GM23248 (cell line): ENCODE data around the gene MPC1. TPM values are rescaled to one million over a fixed set of nuclear protein-coding genes. Genes with fewer than 3 reads are reported as not detected.
"Not testable (repeated sequence)": the region's sequence is repeated elsewhere in the genome, so short reads cannot be mapped to it uniquely, and the experiment has no call there.

Experiments used
- DNase-seq: peaks from one replicate; pipeline ENCODE4 v3.0.0-alpha.2; 2015
- H2AFZ ChIP-seq: fragments of 200-600 bp; sonication (generic); 2 replicates; pipeline ENCODE4 v1.6.1; 2016; ENCODE audit warnings: antibody characterized with exemption
- H3F3A ChIP-seq: fragments of 200-600 bp; sonication (generic); 2 replicates; pipeline ENCODE4 v1.6.1; 2016; ENCODE audit warnings: mild to moderate bottlenecking, antibody characterized with exemption, mixed run types; ENCODE audit not compliant: insufficient read depth
- H3K27ac ChIP-seq: fragments of 200-600 bp; sonication (generic); 2 replicates; pipeline ENCODE4 v1.5.1; 2016; ENCODE audit warnings: mild to moderate bottlenecking
- H3K27me3 ChIP-seq: fragments of 200-600 bp; sonication (generic); replicated peaks from 2 replicates; pipeline ENCODE4 v1.6.1; 2016; ENCODE audit warnings: mild to moderate bottlenecking; ENCODE audit not compliant: insufficient read depth
- H3K36me3 ChIP-seq: fragments of 200-600 bp; sonication (generic); 2 replicates; pipeline ENCODE4 v1.6.1; 2016; ENCODE audit warnings: low read depth, mild to moderate bottlenecking
- H3K4me1 ChIP-seq: fragments of 200-600 bp; sonication (generic); 2 replicates; pipeline ENCODE4 v1.6.1; 2016; ENCODE audit warnings: mild to moderate bottlenecking; ENCODE audit not compliant: insufficient read depth
- H3K4me2 ChIP-seq: fragments of 200-600 bp; sonication (generic); one replicate; pipeline ENCODE4 v1.6.1; 2016; ENCODE audit warnings: mild to moderate bottlenecking; ENCODE audit not compliant: unreplicated experiment
- H3K4me3 ChIP-seq: fragments of 200-600 bp; sonication (generic); 2 replicates; pipeline ENCODE4 v1.5.1; 2016; ENCODE audit warnings: mild to moderate bottlenecking
- H3K79me2 ChIP-seq: fragments of 200-600 bp; sonication (generic); 2 replicates; pipeline ENCODE4 v1.6.1; 2016; ENCODE audit warnings: mild to moderate bottlenecking; ENCODE audit not compliant: insufficient read depth
- H3K9ac ChIP-seq: fragments of 200-600 bp; sonication (generic); 2 replicates; pipeline ENCODE4 v1.6.1; 2016; ENCODE audit warnings: mild to moderate bottlenecking
- H3K9me2 ChIP-seq: fragments of 200-600 bp; sonication (generic); 2 replicates; pipeline ENCODE4 v1.6.1; 2016; ENCODE audit warnings: mixed run types, mild to moderate bottlenecking, moderate library complexity; ENCODE audit not compliant: insufficient read depth
- H3K9me3 ChIP-seq: fragments of 200-600 bp; sonication (generic); one replicate; pipeline ENCODE4 v1.6.1; 2017; ENCODE audit warnings: low read depth
- H4K20me1 ChIP-seq: fragments of 200-600 bp; sonication (generic); 2 replicates; pipeline ENCODE4 v1.6.0; 2016; ENCODE audit not compliant: insufficient read depth
- EZH2 ChIP-seq: fragments of 200-600 bp; sonication (generic); IDR thresholded peaks from 2 replicates; pipeline ENCODE4 v1.6.1; 2018; ENCODE audit warnings: antibody characterized with exemption, mild to moderate bottlenecking; ENCODE audit not compliant: insufficient read depth, poor library complexity, severe bottlenecking
- EZH2phosphoT487 ChIP-seq: fragments of 200-600 bp; sonication (generic); IDR thresholded peaks from 2 replicates; pipeline ENCODE4 v1.6.1; 2018; ENCODE audit warnings: antibody characterized with exemption, moderate library complexity, mild to moderate bottlenecking, low read depth; ENCODE audit not compliant: insufficient read depth
- WGBS, 2 experiments: methylation state at CpG; one replicate each; pipeline ENCODE4 v1.1.6; 2015 to 2017; ENCODE audit warnings: low lambda C conversion rate in 2 of 2, low coverage in 1 of 2; ENCODE audit errors: missing lambda C conversion rate in 2 of 2; 5-methylcytosine and 5-hydroxymethylcytosine counted together
- in situ Hi-C: fragments of 300-500 bp; cut with MboI; formaldehyde crosslinking; loops from 2 replicates; pipeline ENCODE4 v1.15.0; 2020
- polyA plus RNA-seq: library from polyadenylated mRNA; unstranded; fragments of >200 nt; fragmentation: Nextera tagmentation; extraction: Ambion mirVana; gene quantifications from 2 replicates; pipeline ENCODE4 v1.2.1, GENCODE V29; 2016
- total RNA-seq: library from RNA; depleted of rRNA; stranded (reverse); fragments of >200 nt; shearing (Covaris generic); gene quantifications from 2 replicates; pipeline ENCODE4 v1.2.3, GENCODE V29; 2014

MPC1 gene
- total and polyA plus RNA-seq, 2 experiments from 2014 or later: 41.9 to 76.2 TPM

- Histone ChIP-seq H3K4me1 (peaks cover 12% of the 10 kb centered on the region), H3K27ac (no peak overlapping the region), H4K20me1 (no peaks in the 10 kb centered on the region), H3K36me3 (no peaks in the 10 kb centered on the region), H3K4me2 (no peak overlapping the region), H3K4me3 (no peak overlapping the region), H3K9ac (no peak overlapping the region), H3K9me3 (no peaks in the 10 kb centered on the region), H3K9me2 (peaks cover 4% of the 10 kb centered on the region; the same call in 1 of the 2 replicates), H3K79me2 (no peaks in the 10 kb centered on the region), H3F3A (peaks cover 17% of the 10 kb centered on the region), H2AFZ (no peak overlapping the region), H3K27me3 (no peaks in the 10 kb centered on the region)
- no peak for DNase-seq
- WGBS, 2 experiments: 90 to 92% methylated on average over 3 of the region's 3 CpGs
- in situ Hi-C loops: no loop called here
- no peak for TF ChIP-seq EZH2
Observed at GRCh38 chr6:166369782-166370181, 13.0 kb downstream of the MPC1 start.

- DNase-seq: no peak
- 95 to 97% methylated on average over 3 of the region's 3 CpGs for WGBS, 2 experiments
- H3K9me2 ChIP-seq: no peaks in the 10 kb centered on the region
- H4K20me1 ChIP-seq: no peaks in the 10 kb centered on the region
- H3K36me3 ChIP-seq: no peaks in the 10 kb centered on the region
- no peak overlapping the region for H3K4me3 ChIP-seq
- H3K4me2 ChIP-seq: no peak overlapping the region
- no peak overlapping the region for H3K9ac ChIP-seq
- no peaks in the 10 kb centered on the region for H3K79me2 ChIP-seq
- in situ Hi-C loops: no loop called here
- no peak overlapping the region for H2AFZ ChIP-seq
- TF ChIP-seq EZH2phosphoT487: no peak
- TF ChIP-seq EZH2: no peak
- H3K9me3 ChIP-seq: no peaks in the 10 kb centered on the region
- H3K4me1 ChIP-seq: peaks cover 15% of the 10 kb centered on the region
- H3K27ac ChIP-seq: no peak overlapping the region
- peaks cover 18% of the 10 kb centered on the region for H3F3A ChIP-seq
- no peaks in the 10 kb centered on the region for H3K27me3 ChIP-seq
Observed at GRCh38 chr6:166366921-166367320, 15.8 kb downstream of the MPC1 start.

DNA sequence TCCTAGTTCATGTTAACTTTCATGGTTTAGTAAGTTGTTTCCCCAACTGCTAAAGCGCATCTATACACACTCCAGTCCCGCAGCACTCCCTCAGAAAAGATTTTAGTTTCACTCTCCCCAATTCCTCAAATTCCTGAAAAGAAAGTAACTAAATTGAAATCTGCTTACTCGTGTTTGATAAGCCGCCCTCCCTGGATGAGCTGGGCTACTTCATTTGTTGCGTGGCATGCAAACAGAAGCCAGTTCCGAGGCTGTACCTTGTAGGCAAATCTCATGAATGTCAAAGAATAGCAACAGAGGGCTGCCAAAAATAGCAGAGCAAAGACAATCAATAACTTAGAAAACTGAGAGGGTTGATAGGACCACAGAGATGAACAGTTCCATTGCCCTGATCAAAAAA is 16.9 kb downstream of the MPC1 start:
- Histone ChIP-seq H3K4me2 (peak overlapping the region; percentile 37), H3K4me1 (peaks cover 15% of the 10 kb centered on the region), H3F3A (peaks cover 18% of the 10 kb centered on the region), H3K9ac (no peak overlapping the region), H3K9me2 (no peaks in the 10 kb centered on the region), H3K79me2 (no peaks in the 10 kb centered on the region), H3K9me3 (no peaks in the 10 kb centered on the region), H4K20me1 (no peaks in the 10 kb centered on the region), H2AFZ (no peak overlapping the region), H3K36me3 (no peaks in the 10 kb centered on the region), H3K27ac (peak overlapping the region; percentile 31; the same call in 1 of the 2 replicates), H3K4me3 (no peak overlapping the region), H3K27me3 (no peaks in the 10 kb centered on the region)
- TF ChIP-seq EZH2: no peak
- no peak for TF ChIP-seq EZH2phosphoT487
- in situ Hi-C loops: no loop called here
- 78 to 81% methylated on average over 6 of the region's 6 CpGs for WGBS, 2 experiments
- peak; percentile 16 for DNase-seq

- WGBS, 2 experiments: 49 to 51% methylated on average over 2 of the region's 2 CpGs
- TF ChIP-seq EZH2: no peak
- TF ChIP-seq EZH2phosphoT487: no peak
- in situ Hi-C loops: no loop called here
- Histone ChIP-seq H3K9me3 (no peaks in the 10 kb centered on the region), H2AFZ (no peak overlapping the region), H3K27ac (peak overlapping the region; percentile 31; the same call in 1 of the 2 replicates), H3K36me3 (no peaks in the 10 kb centered on the region), H3K4me3 (no peak overlapping the region), H3K4me2 (peak overlapping the region; percentile 37), H3K9ac (no peak overlapping the region), H3K27me3 (no peaks in the 10 kb centered on the region), H4K20me1 (no peaks in the 10 kb centered on the region), H3K4me1 (peaks cover 15% of the 10 kb centered on the region), H3K79me2 (no peaks in the 10 kb centered on the region), H3K9me2 (no peaks in the 10 kb centered on the region), H3F3A (peaks cover 18% of the 10 kb centered on the region)
- DNase-seq: peak; percentile 81
Observed at GRCh38 chr6:166365221-166365620, 17.5 kb downstream of the MPC1 start.

DNA sequence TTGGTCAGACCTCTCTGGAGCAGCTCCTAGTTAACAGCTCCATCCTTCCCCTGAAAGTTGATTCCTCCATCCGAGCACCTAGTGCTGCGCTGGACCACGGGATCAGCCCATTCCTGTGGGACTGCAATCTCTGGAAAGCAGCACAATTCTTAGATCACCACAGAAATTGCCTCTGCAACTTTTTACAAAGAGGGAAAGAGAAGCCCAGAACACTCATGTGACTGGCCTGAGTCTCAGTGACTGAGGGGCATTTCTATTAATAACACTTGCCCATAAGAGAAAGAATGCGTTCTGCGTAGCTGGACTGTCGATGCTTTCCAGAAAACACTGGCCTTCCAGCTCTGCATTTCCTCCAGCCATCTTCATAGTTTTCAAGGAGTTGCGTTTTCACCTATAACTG is 18.3 kb downstream of the MPC1 start:
- no peak overlapping the region for H3K27ac ChIP-seq
- no peak for TF ChIP-seq EZH2
- no peak for TF ChIP-seq EZH2phosphoT487
- H3K9me3 ChIP-seq: no peaks in the 10 kb centered on the region
- H3K4me1 ChIP-seq: peaks cover 15% of the 10 kb centered on the region
- no peak overlapping the region for H3K4me3 ChIP-seq
- H3K79me2 ChIP-seq: no peaks in the 10 kb centered on the region
- DNase-seq: no peak
- no peak overlapping the region for H2AFZ ChIP-seq
- H3F3A ChIP-seq: peaks cover 18% of the 10 kb centered on the region
- H4K20me1 ChIP-seq: no peaks in the 10 kb centered on the region
- in situ Hi-C loops: no loop called here
- no peaks in the 10 kb centered on the region for H3K9me2 ChIP-seq
- no peak overlapping the region for H3K4me2 ChIP-seq
- WGBS, 2 experiments: 93 to 96% methylated on average over 7 of the region's 7 CpGs
- H3K36me3 ChIP-seq: no peaks in the 10 kb centered on the region
- H3K9ac ChIP-seq: no peak overlapping the region
- H3K27me3 ChIP-seq: no peaks in the 10 kb centered on the region

GRCh38 chr6:166362427-166362826 is 20.3 kb downstream of the MPC1 start:
- H3K4me3 ChIP-seq, H3K9ac ChIP-seq, H3K4me2 ChIP-seq, H3K27me3 ChIP-seq, H4K20me1 ChIP-seq, H3K9me2 ChIP-seq, H3K9me3 ChIP-seq, H3K79me2 ChIP-seq, DNase-seq, H3K27ac ChIP-seq, H2AFZ ChIP-seq, in situ Hi-C loops, H3K36me3 ChIP-seq: not testable (repeated sequence)
- H3K4me1 ChIP-seq: peaks cover 15% of the 10 kb centered on the region
- WGBS, 2 experiments: 90 to 99% methylated on average over 4 of the region's 4 CpGs
- peaks cover 18% of the 10 kb centered on the region for H3F3A ChIP-seq
